NCI-H2227 (cell line): ENCODE results near the gene PIGN.
"Not testable (repeated sequence)": the region's sequence is repeated elsewhere in the genome, so short reads cannot be mapped to it uniquely, and the experiment has no call there.

Experiments
- DNase-seq: peaks from one replicate; lab custom pipeline; 2025; ENCODE audit not compliant: unreplicated experiment; lab: John Stamatoyannopoulos, UW

PIGN gene

GRCh38 chr18:62179213-62179612 lies 7.6 kb downstream of the PIGN start:
- no peak for DNase-seq

- no peak for DNase-seq
These were observed 9.6 kb downstream of the PIGN start for GRCh38 chr18:62177271-62177670.

GRCh38 chr18:62175521-62175920 lies 11.3 kb downstream of the PIGN start:
- no peak for DNase-seq

- DNase-seq = no peak
These were observed 14.6 kb downstream of the PIGN start for GRCh38 chr18:62172298-62172697.

GRCh38 chr18:62170857-62171256 lies 16.0 kb downstream of the PIGN start:
- DNase-seq = no peak

GRCh38 chr18:62166524-62166923 lies 20.3 kb downstream of the PIGN start:
- not testable (repeated sequence) for DNase-seq

- DNase-seq = no peak
These were observed 21.3 kb downstream of the PIGN start for GRCh38 chr18:62165583-62165982.

GRCh38 chr18:62164855-62165487 lies 21.9 kb downstream of the PIGN start:
- DNase-seq = no peak

- DNase-seq = no peak
These were observed 22.5 kb downstream of the PIGN start for GRCh38 chr18:62164310-62164709.

- no peak for DNase-seq
These were observed 29.0 kb downstream of the PIGN start for GRCh38 chr18:62157843-62158242.

GRCh38 chr18:62152844-62153243 lies 34.0 kb downstream of the PIGN start:
- DNase-seq = no peak

GRCh38 chr18:62151068-62151771 lies 35.6 kb downstream of the PIGN start:
- DNase-seq = no peak

GRCh38 chr18:62144338-62144737 lies 42.5 kb downstream of the PIGN start:
- DNase-seq = no peak

- DNase-seq = no peak
These were observed 46.6 kb downstream of the PIGN start for GRCh38 chr18:62140259-62140658.

GRCh38 chr18:62138461-62139235 lies 48.2 kb downstream of the PIGN start:
- no peak for DNase-seq

GRCh38 chr18:62131301-62131909 lies 55.5 kb downstream of the PIGN start:
- DNase-seq = peak; percentile 73

- DNase-seq = no peak
These were observed 58.7 kb downstream of the PIGN start for GRCh38 chr18:62128157-62128556.

- DNase-seq = no peak
These were observed 60.1 kb downstream of the PIGN start for GRCh38 chr18:62126737-62127136.

- DNase-seq = no peak
These were observed 61.2 kb downstream of the PIGN start for GRCh38 chr18:62125702-62126101.

GRCh38 chr18:62122330-62122729 lies 64.5 kb downstream of the PIGN start:
- DNase-seq = no peak

GRCh38 chr18:62119884-62120283 lies 67.0 kb downstream of the PIGN start:
- DNase-seq = no peak

GRCh38 chr18:62118328-62118727 lies 68.5 kb downstream of the PIGN start:
- DNase-seq = no peak
